ENCODE measurements around the gene RUFY3. TPM values are rescaled to one million over a fixed set of nuclear protein-coding genes. Genes with fewer than 3 reads are reported as not detected.

RUFY3 gene
- total and polyA plus RNA-seq, 9 of the 15 experiments (the other 6 are each of a cell fraction or from before 2014, with no cell fraction given), result 4.2 to 31.1 (median 21.5) TPM

DNA sequence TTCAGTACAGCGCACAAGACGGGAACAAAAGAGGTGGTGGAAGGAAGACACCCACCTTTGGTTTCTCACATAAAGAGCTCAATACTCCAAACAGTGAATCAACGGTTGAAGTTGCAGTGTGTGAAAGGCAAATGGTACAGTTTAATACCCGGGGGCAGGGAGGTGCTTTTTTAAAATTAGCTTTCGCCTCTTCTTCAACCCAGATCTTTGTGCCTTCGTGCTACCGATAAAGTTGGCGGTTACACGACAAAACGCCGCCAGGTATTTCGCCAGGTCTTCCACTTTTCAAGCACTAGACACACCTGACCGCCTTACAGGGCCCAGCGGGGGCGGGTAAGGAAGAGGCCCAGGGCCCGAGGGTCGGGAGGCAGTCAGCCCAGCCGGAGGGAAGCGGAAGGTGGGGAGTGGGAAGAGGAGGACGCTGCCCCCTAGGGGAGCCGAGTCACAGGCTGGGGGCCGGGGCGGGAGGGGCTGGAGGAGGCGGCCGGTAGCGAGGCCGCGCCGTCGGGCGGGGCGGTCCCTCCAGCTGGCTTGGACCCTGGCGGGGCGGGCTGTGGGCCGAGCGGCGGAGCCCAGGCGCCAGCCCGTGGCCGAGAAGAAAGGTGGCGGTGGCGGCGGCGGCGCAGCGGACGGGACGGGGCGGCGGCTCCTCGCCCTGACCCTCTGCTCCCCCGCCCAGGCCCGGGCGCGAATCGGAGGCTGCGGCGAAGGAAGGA is 17.4 kb upstream of the RUFY3 start (continued):
- TF ChIP-seq, protein P1, sequence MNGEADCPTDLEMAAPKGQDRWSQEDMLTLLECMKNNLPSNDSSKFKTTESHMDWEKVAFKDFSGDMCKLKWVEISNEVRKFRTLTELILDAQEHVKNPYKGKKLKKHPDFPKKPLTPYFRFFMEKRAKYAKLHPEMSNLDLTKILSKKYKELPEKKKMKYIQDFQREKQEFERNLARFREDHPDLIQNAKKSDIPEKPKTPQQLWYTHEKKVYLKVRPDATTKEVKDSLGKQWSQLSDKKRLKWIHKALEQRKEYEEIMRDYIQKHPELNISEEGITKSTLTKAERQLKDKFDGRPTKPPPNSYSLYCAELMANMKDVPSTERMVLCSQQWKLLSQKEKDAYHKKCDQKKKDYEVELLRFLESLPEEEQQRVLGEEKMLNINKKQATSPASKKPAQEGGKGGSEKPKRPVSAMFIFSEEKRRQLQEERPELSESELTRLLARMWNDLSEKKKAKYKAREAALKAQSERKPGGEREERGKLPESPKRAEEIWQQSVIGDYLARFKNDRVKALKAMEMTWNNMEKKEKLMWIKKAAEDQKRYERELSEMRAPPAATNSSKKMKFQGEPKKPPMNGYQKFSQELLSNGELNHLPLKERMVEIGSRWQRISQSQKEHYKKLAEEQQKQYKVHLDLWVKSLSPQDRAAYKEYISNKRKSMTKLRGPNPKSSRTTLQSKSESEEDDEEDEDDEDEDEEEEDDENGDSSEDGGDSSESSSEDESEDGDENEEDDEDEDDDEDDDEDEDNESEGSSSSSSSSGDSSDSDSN (IDR thresholded peaks at IDR 0.05; ENCODE audit: borderline replicate concordance in 1 of 2, low read depth in 2 of 2, low read length in 2 of 2), result 0 out of 4 replicates have a peak, but pooled peaks of 1 of the 2 experiments have one; percentile 75
- no peak for TF ChIP-seq RBM17 (IDR thresholded peaks at IDR 0.05; ENCODE audit: borderline replicate concordance, low read depth, low read length)
- 0 out of 2 replicates have a peak, but pooled peaks have one; percentile 39 for TF ChIP-seq GATAD2B (IDR thresholded peaks at IDR 0.05; ENCODE audit: borderline replicate concordance)
- TF ChIP-seq ZNF449 (CRISPR knock-in tag; IDR thresholded peaks at IDR 0.05), result no peak
- TF ChIP-seq SIN3B (IDR thresholded peaks at IDR 0.05; ENCODE audit: low read depth), result no peak
- TF ChIP-seq NCOR1 (IDR thresholded peaks at IDR 0.05), result no peak; the same call in 1 of the 2 replicates
- TF ChIP-seq PPARD (CRISPR knock-in tag; IDR thresholded peaks at IDR 0.05), result no peak
- no peak for TF ChIP-seq SNIP1 (IDR thresholded peaks at IDR 0.05; ENCODE audit: low read depth)
- peak; percentile 66; the same call in 1 of the 2 replicates for TF ChIP-seq JUND (IDR thresholded peaks at IDR 0.05; ENCODE audit: borderline replicate concordance, low read depth, low read length)
- TF ChIP-seq JUND (tag; IDR thresholded peaks at IDR 0.05; ENCODE audit: borderline replicate concordance, low read depth, low read length), result no peak; the same call in 2 of the 3 replicates
- TF ChIP-seq PRPF4 (IDR thresholded peaks at IDR 0.05; ENCODE audit: insufficient read depth, low read depth, low read length, poor library complexity, severe bottlenecking), result no peak
- TF ChIP-seq ETV6 (IDR thresholded peaks at IDR 0.05; ENCODE audit: borderline replicate concordance in 1 of 2, low read depth in 2 of 2, low read length in 1 of 2), result no peak
- TF ChIP-seq ETV6 (CRISPR knock-in tag; IDR thresholded peaks at IDR 0.05; ENCODE audit: borderline replicate concordance), result no peak
- TF ChIP-seq WHSC1 (IDR thresholded peaks at IDR 0.05; ENCODE audit: low read length), result no peak
- TF ChIP-seq PCBP1 (IDR thresholded peaks at IDR 0.05; ENCODE audit: low read depth, low read length, poor library complexity, severe bottlenecking), result no peak
- no peak for TF ChIP-seq HDAC3 (IDR thresholded peaks at IDR 0.05; ENCODE audit: borderline replicate concordance, partially characterized antibody)
- TF ChIP-seq, protein P2, sequence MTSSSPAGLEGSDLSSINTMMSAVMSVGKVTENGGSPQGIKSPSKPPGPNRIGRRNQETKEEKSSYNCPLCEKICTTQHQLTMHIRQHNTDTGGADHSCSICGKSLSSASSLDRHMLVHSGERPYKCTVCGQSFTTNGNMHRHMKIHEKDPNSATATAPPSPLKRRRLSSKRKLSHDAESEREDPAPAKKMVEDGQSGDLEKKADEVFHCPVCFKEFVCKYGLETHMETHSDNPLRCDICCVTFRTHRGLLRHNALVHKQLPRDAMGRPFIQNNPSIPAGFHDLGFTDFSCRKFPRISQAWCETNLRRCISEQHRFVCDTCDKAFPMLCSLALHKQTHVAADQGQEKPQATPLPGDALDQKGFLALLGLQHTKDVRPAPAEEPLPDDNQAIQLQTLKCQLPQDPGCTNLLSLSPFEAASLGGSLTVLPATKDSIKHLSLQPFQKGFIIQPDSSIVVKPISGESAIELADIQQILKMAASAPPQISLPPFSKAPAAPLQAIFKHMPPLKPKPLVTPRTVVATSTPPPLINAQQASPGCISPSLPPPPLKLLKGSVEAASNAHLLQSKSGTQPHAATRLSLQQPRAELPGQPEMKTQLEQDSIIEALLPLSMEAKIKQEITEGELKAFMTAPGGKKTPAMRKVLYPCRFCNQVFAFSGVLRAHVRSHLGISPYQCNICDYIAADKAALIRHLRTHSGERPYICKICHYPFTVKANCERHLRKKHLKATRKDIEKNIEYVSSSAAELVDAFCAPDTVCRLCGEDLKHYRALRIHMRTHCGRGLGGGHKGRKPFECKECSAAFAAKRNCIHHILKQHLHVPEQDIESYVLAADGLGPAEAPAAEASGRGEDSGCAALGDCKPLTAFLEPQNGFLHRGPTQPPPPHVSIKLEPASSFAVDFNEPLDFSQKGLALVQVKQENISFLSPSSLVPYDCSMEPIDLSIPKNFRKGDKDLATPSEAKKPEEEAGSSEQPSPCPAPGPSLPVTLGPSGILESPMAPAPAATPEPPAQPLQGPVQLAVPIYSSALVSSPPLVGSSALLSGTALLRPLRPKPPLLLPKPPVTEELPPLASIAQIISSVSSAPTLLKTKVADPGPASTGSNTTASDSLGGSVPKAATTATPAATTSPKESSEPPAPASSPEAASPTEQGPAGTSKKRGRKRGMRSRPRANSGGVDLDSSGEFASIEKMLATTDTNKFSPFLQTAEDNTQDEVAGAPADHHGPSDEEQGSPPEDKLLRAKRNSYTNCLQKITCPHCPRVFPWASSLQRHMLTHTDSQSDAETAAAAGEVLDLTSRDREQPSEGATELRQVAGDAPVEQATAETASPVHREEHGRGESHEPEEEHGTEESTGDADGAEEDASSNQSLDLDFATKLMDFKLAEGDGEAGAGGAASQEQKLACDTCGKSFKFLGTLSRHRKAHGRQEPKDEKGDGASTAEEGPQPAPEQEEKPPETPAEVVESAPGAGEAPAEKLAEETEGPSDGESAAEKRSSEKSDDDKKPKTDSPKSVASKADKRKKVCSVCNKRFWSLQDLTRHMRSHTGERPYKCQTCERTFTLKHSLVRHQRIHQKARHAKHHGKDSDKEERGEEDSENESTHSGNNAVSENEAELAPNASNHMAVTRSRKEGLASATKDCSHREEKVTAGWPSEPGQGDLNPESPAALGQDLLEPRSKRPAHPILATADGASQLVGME (CRISPR knock-in tag; IDR thresholded peaks at IDR 0.05), result no peak; the same call in 1 of the 2 replicates
- TF ChIP-seq ZZZ3 (IDR thresholded peaks at IDR 0.05), result no peak

Measured in K562 (cell line).